Measurements from ENCODE around the gene SH3PXD2B. TPM values are rescaled to one million over a fixed set of nuclear protein-coding genes. Genes with fewer than 3 reads are reported as not detected.

Gene SH3PXD2B
- total RNA-seq, 1 experiment from 2014 or later = 27.5 TPM

DNA sequence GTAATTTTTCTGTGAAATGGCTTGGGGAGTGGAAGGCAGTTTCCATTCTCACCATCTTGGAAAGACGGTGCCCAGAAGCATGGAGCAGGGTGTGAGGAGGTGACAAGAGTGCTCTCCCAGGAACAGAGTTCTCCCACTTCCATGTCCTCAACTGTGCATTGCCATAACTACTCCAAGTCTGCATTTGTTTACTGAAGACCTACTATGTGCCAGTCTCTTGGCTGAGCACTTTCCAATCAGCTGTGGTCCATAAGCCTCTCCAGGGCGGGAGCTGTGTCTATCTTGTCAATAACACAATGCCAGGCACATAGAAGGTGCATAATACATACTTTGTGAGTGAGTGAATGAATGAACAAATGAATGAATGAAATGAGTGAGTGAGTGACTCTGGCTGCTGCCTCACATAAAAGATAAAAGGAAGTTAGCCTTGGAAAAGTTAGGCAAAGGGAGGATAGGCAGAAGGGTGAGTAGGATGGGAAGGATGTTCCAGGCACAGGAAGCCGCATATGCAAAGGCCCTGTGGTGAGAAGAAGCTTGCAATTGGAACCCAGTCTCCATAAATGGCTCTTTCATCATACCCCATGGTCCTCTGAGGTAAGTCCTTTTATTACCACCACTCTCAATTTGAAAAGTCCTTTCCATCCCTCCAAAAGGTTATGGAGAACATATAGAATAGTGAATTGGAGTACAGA is 31.3 kb upstream of the SH3PXD2B start:
- DNase-seq (ENCODE audit: low read depth, low spot score) (no peak), ATAC-seq (no peak)
- no peak overlapping the region for H2AFZ ChIP-seq (ENCODE audit: low read depth, low read length, poor library complexity, severe bottlenecking)
- H3K9ac ChIP-seq (ENCODE audit: low read length) = no peak overlapping the region
- CTCF ChIA-PET = no interaction called here
- H3K36me3 ChIP-seq (ENCODE audit: control insufficient read depth in 1 of 2, insufficient read depth in 2 of 2, low read length in 2 of 2) = no peaks in the 10 kb centered on the region
- no peaks in the 10 kb centered on the region for H3K79me2 ChIP-seq (ENCODE audit: insufficient read depth, low read length)
- POLR2A ChIA-PET = no interaction called here
- no peak overlapping the region for H3K4me2 ChIP-seq (ENCODE audit: low read length)
- TF ChIP-seq RAD21 (IDR thresholded peaks at IDR 0.05; ENCODE audit: low read depth) = no peak
- TF ChIP-seq, protein P1, sequence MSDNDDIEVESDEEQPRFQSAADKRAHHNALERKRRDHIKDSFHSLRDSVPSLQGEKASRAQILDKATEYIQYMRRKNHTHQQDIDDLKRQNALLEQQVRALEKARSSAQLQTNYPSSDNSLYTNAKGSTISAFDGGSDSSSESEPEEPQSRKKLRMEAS (IDR thresholded peaks at IDR 0.05) = no peak
- no peak for TF ChIP-seq YY1 (IDR thresholded peaks at IDR 0.05; ENCODE audit: extremely low read depth, insufficient replicate concordance, low read depth, low read length)
- TF ChIP-seq, protein P2, sequence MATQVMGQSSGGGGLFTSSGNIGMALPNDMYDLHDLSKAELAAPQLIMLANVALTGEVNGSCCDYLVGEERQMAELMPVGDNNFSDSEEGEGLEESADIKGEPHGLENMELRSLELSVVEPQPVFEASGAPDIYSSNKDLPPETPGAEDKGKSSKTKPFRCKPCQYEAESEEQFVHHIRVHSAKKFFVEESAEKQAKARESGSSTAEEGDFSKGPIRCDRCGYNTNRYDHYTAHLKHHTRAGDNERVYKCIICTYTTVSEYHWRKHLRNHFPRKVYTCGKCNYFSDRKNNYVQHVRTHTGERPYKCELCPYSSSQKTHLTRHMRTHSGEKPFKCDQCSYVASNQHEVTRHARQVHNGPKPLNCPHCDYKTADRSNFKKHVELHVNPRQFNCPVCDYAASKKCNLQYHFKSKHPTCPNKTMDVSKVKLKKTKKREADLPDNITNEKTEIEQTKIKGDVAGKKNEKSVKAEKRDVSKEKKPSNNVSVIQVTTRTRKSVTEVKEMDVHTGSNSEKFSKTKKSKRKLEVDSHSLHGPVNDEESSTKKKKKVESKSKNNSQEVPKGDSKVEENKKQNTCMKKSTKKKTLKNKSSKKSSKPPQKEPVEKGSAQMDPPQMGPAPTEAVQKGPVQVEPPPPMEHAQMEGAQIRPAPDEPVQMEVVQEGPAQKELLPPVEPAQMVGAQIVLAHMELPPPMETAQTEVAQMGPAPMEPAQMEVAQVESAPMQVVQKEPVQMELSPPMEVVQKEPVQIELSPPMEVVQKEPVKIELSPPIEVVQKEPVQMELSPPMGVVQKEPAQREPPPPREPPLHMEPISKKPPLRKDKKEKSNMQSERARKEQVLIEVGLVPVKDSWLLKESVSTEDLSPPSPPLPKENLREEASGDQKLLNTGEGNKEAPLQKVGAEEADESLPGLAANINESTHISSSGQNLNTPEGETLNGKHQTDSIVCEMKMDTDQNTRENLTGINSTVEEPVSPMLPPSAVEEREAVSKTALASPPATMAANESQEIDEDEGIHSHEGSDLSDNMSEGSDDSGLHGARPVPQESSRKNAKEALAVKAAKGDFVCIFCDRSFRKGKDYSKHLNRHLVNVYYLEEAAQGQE (IDR thresholded peaks at IDR 0.05; ENCODE audit: low read depth) = no peak
- TF ChIP-seq CEBPB (IDR thresholded peaks at IDR 0.05; ENCODE audit: low read depth) = no peak
- TF ChIP-seq ZFX (IDR thresholded peaks at IDR 0.05) = no peak
- no TSS peak for BruUV-seq (replicated peaks)
- no peaks in the 10 kb centered on the region for H3K4me1 ChIP-seq (ENCODE audit: control insufficient read depth in 1 of 2, insufficient read depth in 2 of 2, low read length in 2 of 2)
- H3K4me3 ChIP-seq (replicated peaks in 1 of 2; ENCODE audit: low read depth in 1 of 2, low read length in 2 of 2) = no peak overlapping the region
- RAD21 ChIA-PET (ENCODE audit: low non-redundant PET in 1 of 2, low total read pairs in 2 of 2, uncharacterized antibody in 2 of 2, unreplicated experiment in 2 of 2) = no interaction called here
- H3K9me3 ChIP-seq (ENCODE audit: control insufficient read depth in 1 of 2, insufficient read depth in 1 of 2, low read depth in 1 of 2, low read length in 2 of 2) = no peaks in the 10 kb centered on the region
- H4K20me1 ChIP-seq (ENCODE audit: insufficient read depth) = no peaks in the 10 kb centered on the region
- H3K27ac ChIP-seq (ENCODE audit: low read depth, low read length) = no peak overlapping the region
- H3K9me2 ChIP-seq (ENCODE audit: insufficient read depth) = no peaks in the 10 kb centered on the region
- no peaks in the 10 kb centered on the region for H3K27me3 ChIP-seq (ENCODE audit: insufficient read depth, low read length)
- intact Hi-C loops (cut with micrococcal nuclease) = no loop called here

Measured in HCT116 (cell line).